ENCODE measurements around the gene KCNA2.

DNA sequence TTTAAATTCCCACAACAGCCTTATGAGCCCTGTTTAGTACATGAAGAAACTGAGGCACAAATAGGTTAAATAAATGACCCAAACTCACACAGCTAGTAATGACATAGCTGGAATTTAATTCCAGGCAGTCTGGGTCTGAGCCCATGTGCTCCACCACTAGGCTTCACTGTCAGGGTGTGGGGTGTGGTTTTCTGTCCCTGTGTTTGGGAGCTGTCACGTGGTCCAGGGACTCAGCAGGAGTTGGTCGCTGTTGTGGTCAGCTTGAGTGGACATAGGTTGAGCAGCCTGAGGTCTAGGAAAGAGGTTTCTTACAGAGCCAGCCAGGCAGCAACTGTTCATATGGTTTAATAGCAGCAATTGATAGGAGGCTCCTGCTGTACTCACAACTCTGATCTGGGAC, 59.1 kb downstream of the KCNA2 start:
- TF ChIP-seq, protein P1, sequence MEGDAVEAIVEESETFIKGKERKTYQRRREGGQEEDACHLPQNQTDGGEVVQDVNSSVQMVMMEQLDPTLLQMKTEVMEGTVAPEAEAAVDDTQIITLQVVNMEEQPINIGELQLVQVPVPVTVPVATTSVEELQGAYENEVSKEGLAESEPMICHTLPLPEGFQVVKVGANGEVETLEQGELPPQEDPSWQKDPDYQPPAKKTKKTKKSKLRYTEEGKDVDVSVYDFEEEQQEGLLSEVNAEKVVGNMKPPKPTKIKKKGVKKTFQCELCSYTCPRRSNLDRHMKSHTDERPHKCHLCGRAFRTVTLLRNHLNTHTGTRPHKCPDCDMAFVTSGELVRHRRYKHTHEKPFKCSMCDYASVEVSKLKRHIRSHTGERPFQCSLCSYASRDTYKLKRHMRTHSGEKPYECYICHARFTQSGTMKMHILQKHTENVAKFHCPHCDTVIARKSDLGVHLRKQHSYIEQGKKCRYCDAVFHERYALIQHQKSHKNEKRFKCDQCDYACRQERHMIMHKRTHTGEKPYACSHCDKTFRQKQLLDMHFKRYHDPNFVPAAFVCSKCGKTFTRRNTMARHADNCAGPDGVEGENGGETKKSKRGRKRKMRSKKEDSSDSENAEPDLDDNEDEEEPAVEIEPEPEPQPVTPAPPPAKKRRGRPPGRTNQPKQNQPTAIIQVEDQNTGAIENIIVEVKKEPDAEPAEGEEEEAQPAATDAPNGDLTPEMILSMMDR (IDR thresholded peaks at IDR 0.05 in 4 of 5, conservative IDR thresholded peaks at IDR 0.05 in 1 of 5), result no peak
- TF ChIP-seq POLR2A (IDR thresholded peaks at IDR 0.05), result no peak

Measured in gastrocnemius medialis (tissue), 4 donors.